HepG2 (cell line): ENCODE results near the gene SLC17A9.

Experiments used
- ETV5 ChIP-seq: IDR thresholded peaks from 2 replicates; pipeline ENCODE4 v1.6.1; 2018; ENCODE audit warnings: missing biosample characterization, missing genetic modification reagents, inconsistent platforms, borderline replicate concordance
- FLYWCH1 ChIP-seq: sonication (generic); formaldehyde crosslinking; IDR thresholded peaks from 2 replicates; pipeline ENCODE4 v1.8.1; 2023; ENCODE audit warnings: mild to moderate bottlenecking, missing genetic modification reagents
- FOXA1 ChIP-seq, 2 experiments: fragments of 450-650 bp in 1 of 2; sonication (generic) in 1 of 2; formaldehyde crosslinking in 1 of 2; IDR thresholded peaks; 2 replicates each; pipeline versions ENCODE4 v1.4.0 to v1.6.1; 2016 to 2020; ENCODE audit warnings: missing genetic modification reagents in 1 of 2
- MIER2 ChIP-seq: IDR thresholded peaks from 2 replicates; pipeline ENCODE4 v1.6.1; 2016; ENCODE audit warnings: missing biosample characterization, missing genetic modification reagents
- NR1H2 ChIP-seq: sonication (generic); formaldehyde crosslinking; IDR thresholded peaks from 2 replicates; pipeline ENCODE4 v1.8.1; 2022; ENCODE audit warnings: low read depth, missing genetic modification reagents, borderline replicate concordance
- NR2F1 ChIP-seq, 2 experiments: fragments of 450-650 bp in 1 of 2; formaldehyde crosslinking in 1 of 2; IDR thresholded peaks; 2 replicates each; pipeline versions ENCODE4 v1.5.0 to v1.6.1; 2016 to 2020; ENCODE audit warnings: mild to moderate bottlenecking in 1 of 2, missing compliant biosample characterization in 1 of 2, missing genetic modification reagents in 1 of 2, moderate library complexity in 1 of 2
- POLR2AphosphoS5 ChIP-seq: IDR thresholded peaks from 2 replicates; pipeline ENCODE4 v1.6.1; 2012; ENCODE audit warnings: low read depth, low read length
- ZNF224 ChIP-seq: sonication (generic); formaldehyde crosslinking; IDR thresholded peaks from 2 replicates; pipeline ENCODE4 v1.5.0; 2020; ENCODE audit warnings: mild to moderate bottlenecking, missing genetic modification reagents
- TF ChIP-seq, protein P1 (sequence below), 2 experiments: fragments of 450-650 bp in 1 of 2; sonication (generic) in 1 of 2; formaldehyde crosslinking in 1 of 2; IDR thresholded peaks; 2 replicates each; pipeline versions ENCODE4 v1.6.1 to v1.8.0; 2016 to 2022; ENCODE audit warnings: antibody characterized with exemption in 1 of 2, mild to moderate bottlenecking in 1 of 2, missing genetic modification reagents in 1 of 2
- TF ChIP-seq, protein P2 (sequence below): sonication (generic); formaldehyde crosslinking; IDR thresholded peaks from 2 replicates; pipeline ENCODE4 v1.8.1; 2022; ENCODE audit warnings: low read depth, mild to moderate bottlenecking, missing genetic modification reagents

DNA sequence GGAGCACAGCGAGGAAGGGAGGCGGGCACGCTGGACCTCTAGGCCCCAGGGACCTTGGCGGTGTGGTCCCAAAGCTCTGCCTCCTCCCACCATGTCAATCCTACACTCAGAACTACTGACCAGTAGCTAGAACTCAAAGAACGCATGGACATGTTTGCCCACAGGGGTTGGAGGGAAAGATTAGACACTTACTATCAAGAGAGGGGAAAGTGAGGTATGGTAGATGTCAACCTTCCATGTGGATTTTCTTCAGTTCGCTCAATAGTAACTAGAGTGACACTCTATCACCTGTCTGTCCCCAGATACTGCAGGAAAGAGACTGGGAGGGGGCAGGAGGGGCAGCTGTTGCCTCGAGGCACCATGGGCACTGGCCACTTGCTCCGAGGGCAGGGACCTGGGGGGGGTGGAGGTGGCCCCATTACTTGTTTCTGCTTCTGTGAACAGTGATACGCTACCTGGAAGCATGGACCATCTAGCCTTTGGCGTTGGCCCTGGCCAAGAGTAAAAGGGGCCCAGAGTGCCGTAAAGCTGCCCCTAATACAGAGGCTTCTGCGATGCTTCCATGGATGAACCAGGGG lies 25.3 kb upstream of the SLC17A9 start:
- no peak for TF ChIP-seq NR1H2 (CRISPR knock-in tag)
- no peak for TF ChIP-seq POLR2AphosphoS5
- TF ChIP-seq ZNF224 (CRISPR knock-in tag): no peak
- TF ChIP-seq MIER2: no peak
- no peak for TF ChIP-seq ETV5 (CRISPR knock-in tag)
- TF ChIP-seq FLYWCH1 (CRISPR knock-in tag): no peak
- TF ChIP-seq NR2F1 (CRISPR knock-in tag; IDR thresholded peaks at IDR 0.05): no peak
- TF ChIP-seq, protein P1, sequence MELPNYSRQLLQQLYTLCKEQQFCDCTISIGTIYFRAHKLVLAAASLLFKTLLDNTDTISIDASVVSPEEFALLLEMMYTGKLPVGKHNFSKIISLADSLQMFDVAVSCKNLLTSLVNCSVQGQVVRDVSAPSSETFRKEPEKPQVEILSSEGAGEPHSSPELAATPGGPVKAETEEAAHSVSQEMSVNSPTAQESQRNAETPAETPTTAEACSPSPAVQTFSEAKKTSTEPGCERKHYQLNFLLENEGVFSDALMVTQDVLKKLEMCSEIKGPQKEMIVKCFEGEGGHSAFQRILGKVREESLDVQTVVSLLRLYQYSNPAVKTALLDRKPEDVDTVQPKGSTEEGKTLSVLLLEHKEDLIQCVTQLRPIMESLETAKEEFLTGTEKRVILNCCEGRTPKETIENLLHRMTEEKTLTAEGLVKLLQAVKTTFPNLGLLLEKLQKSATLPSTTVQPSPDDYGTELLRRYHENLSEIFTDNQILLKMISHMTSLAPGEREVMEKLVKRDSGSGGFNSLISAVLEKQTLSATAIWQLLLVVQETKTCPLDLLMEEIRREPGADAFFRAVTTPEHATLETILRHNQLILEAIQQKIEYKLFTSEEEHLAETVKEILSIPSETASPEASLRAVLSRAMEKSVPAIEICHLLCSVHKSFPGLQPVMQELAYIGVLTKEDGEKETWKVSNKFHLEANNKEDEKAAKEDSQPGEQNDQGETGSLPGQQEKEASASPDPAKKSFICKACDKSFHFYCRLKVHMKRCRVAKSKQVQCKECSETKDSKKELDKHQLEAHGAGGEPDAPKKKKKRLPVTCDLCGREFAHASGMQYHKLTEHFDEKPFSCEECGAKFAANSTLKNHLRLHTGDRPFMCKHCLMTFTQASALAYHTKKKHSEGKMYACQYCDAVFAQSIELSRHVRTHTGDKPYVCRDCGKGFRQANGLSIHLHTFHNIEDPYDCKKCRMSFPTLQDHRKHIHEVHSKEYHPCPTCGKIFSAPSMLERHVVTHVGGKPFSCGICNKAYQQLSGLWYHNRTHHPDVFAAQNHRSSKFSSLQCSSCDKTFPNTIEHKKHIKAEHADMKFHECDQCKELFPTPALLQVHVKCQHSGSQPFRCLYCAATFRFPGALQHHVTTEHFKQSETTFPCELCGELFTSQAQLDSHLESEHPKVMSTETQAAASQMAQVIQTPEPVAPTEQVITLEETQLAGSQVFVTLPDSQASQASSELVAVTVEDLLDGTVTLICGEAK (IDR thresholded peaks at IDR 0.05): no peak
- TF ChIP-seq, protein P1 (CRISPR knock-in tag; IDR thresholded peaks at IDR 0.05): no peak
- TF ChIP-seq, protein P2, sequence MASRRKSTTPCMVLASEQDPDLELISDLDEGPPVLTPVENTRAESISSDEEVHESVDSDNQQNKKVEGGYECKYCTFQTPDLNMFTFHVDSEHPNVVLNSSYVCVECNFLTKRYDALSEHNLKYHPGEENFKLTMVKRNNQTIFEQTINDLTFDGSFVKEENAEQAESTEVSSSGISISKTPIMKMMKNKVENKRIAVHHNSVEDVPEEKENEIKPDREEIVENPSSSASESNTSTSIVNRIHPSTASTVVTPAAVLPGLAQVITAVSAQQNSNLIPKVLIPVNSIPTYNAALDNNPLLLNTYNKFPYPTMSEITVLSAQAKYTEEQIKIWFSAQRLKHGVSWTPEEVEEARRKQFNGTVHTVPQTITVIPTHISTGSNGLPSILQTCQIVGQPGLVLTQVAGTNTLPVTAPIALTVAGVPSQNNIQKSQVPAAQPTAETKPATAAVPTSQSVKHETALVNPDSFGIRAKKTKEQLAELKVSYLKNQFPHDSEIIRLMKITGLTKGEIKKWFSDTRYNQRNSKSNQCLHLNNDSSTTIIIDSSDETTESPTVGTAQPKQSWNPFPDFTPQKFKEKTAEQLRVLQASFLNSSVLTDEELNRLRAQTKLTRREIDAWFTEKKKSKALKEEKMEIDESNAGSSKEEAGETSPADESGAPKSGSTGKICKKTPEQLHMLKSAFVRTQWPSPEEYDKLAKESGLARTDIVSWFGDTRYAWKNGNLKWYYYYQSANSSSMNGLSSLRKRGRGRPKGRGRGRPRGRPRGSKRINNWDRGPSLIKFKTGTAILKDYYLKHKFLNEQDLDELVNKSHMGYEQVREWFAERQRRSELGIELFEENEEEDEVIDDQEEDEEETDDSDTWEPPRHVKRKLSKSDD: no peak
- no peak for TF ChIP-seq FOXA1 (IDR thresholded peaks at IDR 0.05)
- no peak for TF ChIP-seq FOXA1 (CRISPR knock-in tag; IDR thresholded peaks at IDR 0.05)
